Vagina (tissue), 2 donors: ENCODE results near the gene ARHGAP6. TPM values are rescaled to one million over a fixed set of nuclear protein-coding genes. Genes with fewer than 3 reads are reported as not detected.

Experiments
- DNase-seq, 2 donors: peaks; one replicate each; pipeline ENCODE4 v3.0.0-alpha.2; 2017; ENCODE audit errors: extremely low spot score in 2 of 2
- H3K27ac ChIP-seq: fragments of 200-600 bp; sonication (generic); one replicate; pipeline ENCODE4 v1.5.1; 2019
- H3K27me3 ChIP-seq: fragments of 200-600 bp; sonication (generic); one replicate; pipeline ENCODE4 v1.5.1; 2019
- H3K36me3 ChIP-seq, 2 donors: fragments of 200-600 bp; sonication (generic); one replicate each; pipeline ENCODE4 v1.5.1; 2017 to 2019
- H3K4me1 ChIP-seq: fragments of 200-600 bp; sonication (generic); one replicate; pipeline ENCODE4 v1.5.1; 2019
- H3K4me3 ChIP-seq, 2 donors: fragments of 200-600 bp; sonication (generic); 1 replicate in 1 of 2; 2 replicates in 1 of 2; pipeline ENCODE4 v1.5.1; 2016 to 2019
- H3K9me3 ChIP-seq: fragments of 200-600 bp; sonication (generic); one replicate; pipeline ENCODE4 v1.5.1; 2019
- POLR2A ChIP-seq, 2 donors: fragments of 450-650 bp; IDR thresholded peaks; one replicate each; pipeline ENCODE4 v1.6.1; 2017; ENCODE audit warnings: antibody characterized with exemption in 2 of 2, mild to moderate bottlenecking in 2 of 2, moderate library complexity in 2 of 2
- POLR2AphosphoS5 ChIP-seq, 2 donors: sonication (generic); formaldehyde crosslinking; IDR thresholded peaks; one replicate each; pipeline ENCODE4 v1.9.0; 2017; ENCODE audit warnings: antibody characterized with exemption in 2 of 2, mild to moderate bottlenecking in 2 of 2, low read depth in 1 of 2; ENCODE audit not compliant: insufficient read depth in 1 of 2
- intact Hi-C: fragments of 100-400 bp; cut with DNase I; formaldehyde crosslinking; loops from one replicate; pipeline ENCODE4 v1.15.1; 2023
- microRNA-seq: library from miRNA; unstranded; fragments of <30 nt; microRNA quantifications from one replicate; pipeline ENCODE4, GENCODE V29; 2017; ENCODE audit warnings: borderline number of aligned reads, borderline replicate concordance
- small RNA-seq: library from RNA; depleted of rRNA; stranded (forward); fragments of <200 nt; gene quantifications from one replicate; pipeline ENCODE3, GENCODE V24; 2016
- total RNA-seq: library from RNA; depleted of rRNA; stranded (reverse); fragments of >200 nt; gene quantifications from one replicate; pipeline ENCODE4 v1.2.3, GENCODE V29; 2016
- TF ChIP-seq, protein P1 (sequence below), 3 experiments: fragments of 450-650 bp in 2 of 3; fragments of 200-600 bp in 1 of 3; sonication (generic) in 1 of 3; IDR thresholded peaks; one replicate each; pipeline ENCODE4 v1.5.1; 2017 to 2019; ENCODE audit warnings: antibody characterized with exemption in 3 of 3, mild to moderate bottlenecking in 2 of 3, moderate library complexity in 2 of 3

Gene ARHGAP6
- total RNA-seq, 1 donor from 2014 or later = 15.7 TPM

DNA sequence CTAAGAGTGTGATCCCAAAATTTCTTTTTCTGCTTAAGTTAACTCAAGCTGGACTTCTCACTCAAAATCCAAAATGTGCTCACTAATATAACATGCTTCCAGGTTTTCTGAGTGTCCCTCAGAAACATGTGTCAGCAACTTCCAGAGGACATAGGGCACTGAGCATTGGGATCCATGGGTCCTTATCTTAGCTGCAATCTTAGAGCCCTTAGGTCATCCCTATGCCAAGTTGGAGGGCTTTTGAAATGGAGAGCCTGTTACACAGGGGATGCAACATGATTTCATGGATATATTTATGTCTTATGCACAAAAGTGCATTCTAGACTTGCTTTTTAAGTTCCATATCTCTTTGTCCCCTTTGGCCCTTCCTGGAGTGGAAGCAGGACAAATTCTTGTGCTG lies 566.3 kb downstream of the ARHGAP6 start:
- TF ChIP-seq, protein P1, sequence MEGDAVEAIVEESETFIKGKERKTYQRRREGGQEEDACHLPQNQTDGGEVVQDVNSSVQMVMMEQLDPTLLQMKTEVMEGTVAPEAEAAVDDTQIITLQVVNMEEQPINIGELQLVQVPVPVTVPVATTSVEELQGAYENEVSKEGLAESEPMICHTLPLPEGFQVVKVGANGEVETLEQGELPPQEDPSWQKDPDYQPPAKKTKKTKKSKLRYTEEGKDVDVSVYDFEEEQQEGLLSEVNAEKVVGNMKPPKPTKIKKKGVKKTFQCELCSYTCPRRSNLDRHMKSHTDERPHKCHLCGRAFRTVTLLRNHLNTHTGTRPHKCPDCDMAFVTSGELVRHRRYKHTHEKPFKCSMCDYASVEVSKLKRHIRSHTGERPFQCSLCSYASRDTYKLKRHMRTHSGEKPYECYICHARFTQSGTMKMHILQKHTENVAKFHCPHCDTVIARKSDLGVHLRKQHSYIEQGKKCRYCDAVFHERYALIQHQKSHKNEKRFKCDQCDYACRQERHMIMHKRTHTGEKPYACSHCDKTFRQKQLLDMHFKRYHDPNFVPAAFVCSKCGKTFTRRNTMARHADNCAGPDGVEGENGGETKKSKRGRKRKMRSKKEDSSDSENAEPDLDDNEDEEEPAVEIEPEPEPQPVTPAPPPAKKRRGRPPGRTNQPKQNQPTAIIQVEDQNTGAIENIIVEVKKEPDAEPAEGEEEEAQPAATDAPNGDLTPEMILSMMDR (IDR thresholded peaks at IDR 0.05) = no peak
- TF ChIP-seq POLR2A (IDR thresholded peaks at IDR 0.05) = no peak
- TF ChIP-seq POLR2AphosphoS5 (IDR thresholded peaks at IDR 0.05; ENCODE audit: insufficient read depth in 1 of 2, low read depth in 1 of 2) = no peak
- intact Hi-C loops = no loop called here
- no peaks in the 10 kb centered on the region for H3K36me3 ChIP-seq
- H3K9me3 ChIP-seq = no peaks in the 10 kb centered on the region
- H3K27ac ChIP-seq = no peak overlapping the region
- no peak for DNase-seq
- H3K4me1 ChIP-seq = peaks cover 8% of the 10 kb centered on the region
- H3K4me3 ChIP-seq = no peak overlapping the region
- H3K27me3 ChIP-seq = no peaks in the 10 kb centered on the region

GRCh38 chrX:11097933-11098332 lies 567.8 kb downstream of the ARHGAP6 start:
- intact Hi-C loops = no loop called here
- H3K9me3 ChIP-seq = no peaks in the 10 kb centered on the region
- DNase-seq = no peak

GRCh38 chrX:11089802-11090201 lies 575.9 kb downstream of the ARHGAP6 start:
- no peak overlapping the region for H3K27ac ChIP-seq
- TF ChIP-seq POLR2A (IDR thresholded peaks at IDR 0.05) = no peak
- no peak for TF ChIP-seq POLR2AphosphoS5 (IDR thresholded peaks at IDR 0.05; ENCODE audit: insufficient read depth in 1 of 2, low read depth in 1 of 2)
- TF ChIP-seq, protein P1 (IDR thresholded peaks at IDR 0.05) = no peak
- no peak overlapping the region for H3K4me3 ChIP-seq
- DNase-seq = no peak
- no peaks in the 10 kb centered on the region for H3K36me3 ChIP-seq
- no peaks in the 10 kb centered on the region for H3K27me3 ChIP-seq
- H3K4me1 ChIP-seq = no peaks in the 10 kb centered on the region
- intact Hi-C loops = no loop called here
- H3K9me3 ChIP-seq = no peaks in the 10 kb centered on the region

More at GRCh38 chrX:11097933-11098332, 567.8 kb downstream of the ARHGAP6 start:
- TF ChIP-seq POLR2AphosphoS5 (IDR thresholded peaks at IDR 0.05; ENCODE audit: insufficient read depth in 1 of 2, low read depth in 1 of 2) (no peak), POLR2A (IDR thresholded peaks at IDR 0.05) (no peak)
- TF ChIP-seq, protein P1 (IDR thresholded peaks at IDR 0.05) = no peak
- no peaks in the 10 kb centered on the region for H3K27me3 ChIP-seq
- no peaks in the 10 kb centered on the region for H3K36me3 ChIP-seq
- H3K4me1 ChIP-seq = peaks cover 8% of the 10 kb centered on the region
- no peak overlapping the region for H3K27ac ChIP-seq
- H3K4me3 ChIP-seq = no peak overlapping the region

Small RNAs within 50 kb of the gene (microRNA-seq; reads per million reads assigned to microRNA genes)
- not detected for gene MIR548AX

Small RNAs within 50 kb of the gene (small RNA-seq; reads per million reads assigned to genes)
- gene MIR548AX = not detected
- gene RF00019 = not detected
- not detected for gene RF02271

Other genes with a start within 250 kb of the ARHGAP6 start
- gene MSL3, start 92.3 kb upstream of the ARHGAP6 start, total RNA-seq = 25.5 TPM